GM21717 (cell line): Measurements from ENCODE around the gene IL4.
"Not testable (repeated sequence)": the region's sequence is repeated elsewhere in the genome, so short reads cannot be mapped to it uniquely, and the experiment has no call there.

Source experiments
- ATAC-seq: cut with Tn5 transposase; IDR thresholded peaks from one replicate; pipeline ENCODE4 v1.9.1; 2021; ENCODE audit warnings: mild to moderate bottlenecking, moderate library complexity; ENCODE audit not compliant: unreplicated experiment

IL4 gene

GRCh38 chr5:132689513-132689912 is 15.7 kb downstream of the IL4 start:
- ATAC-seq, result no peak

DNA sequence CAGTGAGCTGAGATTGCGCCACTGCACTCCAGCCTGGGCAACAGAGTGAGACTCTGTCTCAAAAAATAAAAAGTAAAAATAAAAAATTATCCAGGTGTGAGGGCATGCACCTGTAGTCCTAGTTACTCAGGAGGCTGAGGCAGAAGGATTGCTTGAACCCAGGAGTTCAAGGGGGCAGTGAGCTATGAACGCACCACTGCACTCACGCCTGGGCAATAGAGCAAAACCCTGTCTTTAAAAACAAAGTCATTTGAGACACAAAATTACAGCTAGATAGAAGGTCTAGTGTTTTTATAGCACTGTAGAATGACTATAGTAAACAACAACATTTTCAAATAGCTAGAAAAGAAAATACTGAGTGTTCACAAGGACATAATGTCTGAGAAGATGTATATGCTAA is 16.4 kb downstream of the IL4 start:
- no peak for ATAC-seq

DNA sequence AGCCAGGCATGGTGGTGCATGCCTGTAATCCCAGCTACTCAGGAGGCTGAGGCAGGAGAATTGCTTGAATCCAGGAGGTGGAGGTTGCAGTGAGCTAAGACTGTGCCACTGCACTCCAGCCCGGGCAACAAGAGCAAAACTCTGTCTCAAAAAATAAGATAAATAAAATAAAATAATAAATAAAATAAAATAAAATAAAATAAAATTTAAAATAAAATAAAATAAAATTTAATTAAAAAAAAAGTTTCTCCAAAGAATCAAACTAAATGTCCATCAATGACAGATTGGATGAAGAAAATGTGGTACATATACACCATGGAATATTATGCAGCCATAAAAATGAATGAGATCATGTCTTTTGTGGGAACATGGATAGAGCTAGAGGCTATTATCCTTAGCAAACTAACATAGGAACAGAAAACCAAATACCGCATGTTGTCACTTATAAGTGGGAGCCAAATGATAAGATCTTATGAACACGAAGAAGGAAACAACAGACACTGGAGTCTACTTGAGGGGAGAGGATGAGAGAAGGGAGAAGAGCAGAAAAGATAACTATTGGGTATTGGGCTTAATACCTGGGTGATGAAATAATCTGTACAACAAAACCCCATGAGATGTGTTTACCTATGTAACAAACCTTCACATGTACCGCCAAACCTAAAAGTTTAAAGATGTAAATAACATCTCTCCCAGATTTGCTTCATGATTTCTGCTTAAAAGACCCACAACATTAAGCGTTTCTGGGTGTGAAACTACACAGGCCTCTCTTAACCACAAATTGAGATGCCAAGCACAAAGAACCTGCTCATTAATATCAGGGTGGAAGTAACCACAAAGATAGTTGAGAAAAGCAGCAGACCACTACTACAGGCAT is 18.2 kb downstream of the IL4 start:
- ATAC-seq, result not testable (repeated sequence)

GRCh38 chr5:132692632-132692967 is 18.8 kb downstream of the IL4 start:
- no peak for ATAC-seq

GRCh38 chr5:132695956-132696355 is 22.2 kb downstream of the IL4 start:
- no peak for ATAC-seq

GRCh38 chr5:132704875-132705274 is 31.1 kb downstream of the IL4 start:
- ATAC-seq, result no peak

DNA sequence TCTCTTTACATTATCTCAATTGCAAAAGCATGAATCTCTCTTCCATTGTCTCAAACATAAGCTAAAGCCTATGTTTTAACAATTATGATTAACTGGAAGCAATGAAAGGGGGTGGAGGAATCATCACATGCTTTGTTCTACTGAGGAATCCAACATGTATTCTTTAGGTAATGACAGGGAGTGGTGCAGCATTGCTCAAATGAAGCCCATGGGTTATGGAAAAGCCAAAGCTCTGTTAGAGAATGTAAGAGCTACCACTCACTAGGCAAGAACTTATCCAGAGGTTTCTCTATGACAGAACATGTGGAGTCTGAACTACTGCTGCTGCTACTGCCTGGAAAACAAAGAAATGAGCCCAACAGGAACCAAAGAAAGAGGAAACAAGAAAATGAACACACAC is 34.9 kb downstream of the IL4 start:
- no peak for ATAC-seq

DNA sequence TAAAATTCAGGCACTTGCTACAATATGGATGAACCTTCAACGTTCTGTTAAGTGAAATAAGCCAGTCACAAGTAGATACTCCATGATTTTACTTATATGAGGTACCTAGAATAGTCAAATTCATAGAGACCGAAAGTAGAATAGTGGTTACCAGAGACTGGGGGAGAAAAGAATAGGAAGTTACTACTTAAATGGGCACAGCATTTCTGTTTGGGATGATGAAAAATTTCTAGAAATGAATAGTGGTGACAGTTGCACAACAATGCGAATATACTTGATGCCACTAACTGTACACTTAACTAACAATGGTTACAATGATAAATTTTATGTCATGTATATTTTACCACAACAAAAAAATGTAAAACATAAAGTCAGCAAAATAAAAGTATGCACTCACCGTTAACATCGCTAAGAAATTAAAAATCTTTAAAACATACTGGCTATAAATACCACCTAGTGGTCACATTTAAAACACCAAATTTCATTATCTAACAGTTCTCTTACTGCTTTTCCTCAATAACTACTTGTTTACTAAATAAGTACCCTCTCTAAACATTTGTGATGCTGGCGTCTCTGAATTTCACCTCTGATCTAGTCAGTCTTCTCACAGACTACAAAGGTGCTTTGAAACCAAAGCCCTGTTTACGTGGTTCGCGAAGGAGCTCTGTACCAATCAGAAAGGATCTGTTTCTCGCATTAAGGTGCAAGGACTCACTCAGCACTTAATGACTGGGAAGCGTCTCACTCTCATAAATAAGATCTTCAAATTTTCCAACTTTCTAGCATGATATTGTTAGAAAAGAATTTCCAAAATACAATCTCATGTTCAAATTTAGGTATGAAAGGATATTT is 40.9 kb downstream of the IL4 start:
- ATAC-seq, result no peak

DNA sequence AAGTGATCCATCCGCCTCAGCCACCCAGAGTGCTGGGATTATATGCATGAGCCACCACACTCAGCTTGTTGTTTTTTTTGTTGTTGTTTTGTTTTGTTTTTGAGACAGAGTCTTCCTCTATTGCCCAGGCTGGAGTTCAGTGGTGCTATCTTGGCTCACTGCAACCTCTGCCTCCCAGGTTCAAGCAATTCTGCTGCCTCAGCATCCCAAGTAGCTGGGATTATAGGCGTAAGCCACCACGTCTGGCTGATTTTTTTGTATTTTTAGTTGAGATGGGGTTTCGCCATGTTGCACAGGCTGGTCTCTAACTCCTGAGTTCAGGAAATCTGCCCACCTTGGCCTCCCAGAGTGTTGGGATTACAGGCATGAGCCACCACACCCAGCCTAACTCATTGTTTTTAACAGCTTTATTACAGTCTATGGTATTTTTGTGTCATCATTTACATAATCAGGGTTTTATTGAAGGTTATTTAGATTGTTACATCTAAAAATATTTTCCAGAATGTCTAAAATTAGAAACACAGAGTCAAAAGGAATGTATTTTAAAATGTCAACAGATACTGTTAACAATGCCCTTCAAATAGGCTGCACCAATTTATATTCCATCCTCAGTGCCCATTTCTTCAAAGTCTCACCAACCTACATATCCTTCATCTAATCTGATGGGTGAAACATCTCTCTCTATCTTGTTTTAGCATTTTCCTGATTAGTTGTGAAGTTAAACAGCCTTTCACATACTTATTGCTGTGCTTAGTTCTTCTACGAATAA is 44.9 kb downstream of the IL4 start:
- ATAC-seq, result no peak

- no peak for ATAC-seq
Measured at GRCh38 chr5:132725745-132726144, 52.0 kb downstream of the IL4 start.

DNA sequence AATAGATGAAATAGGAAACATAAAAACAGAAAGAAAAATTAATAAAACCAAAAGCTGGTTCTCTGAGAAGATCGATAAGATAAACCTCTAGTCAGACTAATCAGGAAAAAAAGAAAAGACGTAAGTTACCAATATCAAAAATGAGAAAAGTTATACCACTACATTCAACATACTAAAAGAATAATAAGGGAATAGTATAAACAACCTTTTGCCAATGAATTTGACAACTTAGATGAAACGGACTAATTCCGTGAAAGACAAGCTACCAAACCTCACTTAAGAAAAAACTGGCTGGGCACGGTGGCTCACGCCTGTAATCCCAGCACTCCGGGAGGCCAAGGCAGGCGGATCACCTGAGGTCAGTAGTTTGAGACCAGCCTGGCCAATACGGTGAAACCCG is 56.1 kb downstream of the IL4 start:
- no peak for ATAC-seq
